ENCODE results near the gene CDC42BPA. TPM values are rescaled to one million over a fixed set of nuclear protein-coding genes. Genes with fewer than 3 reads are reported as not detected.

The CDC42BPA gene
- polyA plus RNA-seq, 12 donors: 27.0 to 36.2 (median 31.8) TPM; not detected in 1

- DNase-seq: no peak
Measured at GRCh38 chr1:227335242-227336020, 17.1 kb upstream of the CDC42BPA start.

GRCh38 chr1:227333423-227333822, 15.1 kb upstream of the CDC42BPA start:
- no peak for DNase-seq

GRCh38 chr1:227330279-227331076, 12.2 kb upstream of the CDC42BPA start:
- DNase-seq: no peak

DNA sequence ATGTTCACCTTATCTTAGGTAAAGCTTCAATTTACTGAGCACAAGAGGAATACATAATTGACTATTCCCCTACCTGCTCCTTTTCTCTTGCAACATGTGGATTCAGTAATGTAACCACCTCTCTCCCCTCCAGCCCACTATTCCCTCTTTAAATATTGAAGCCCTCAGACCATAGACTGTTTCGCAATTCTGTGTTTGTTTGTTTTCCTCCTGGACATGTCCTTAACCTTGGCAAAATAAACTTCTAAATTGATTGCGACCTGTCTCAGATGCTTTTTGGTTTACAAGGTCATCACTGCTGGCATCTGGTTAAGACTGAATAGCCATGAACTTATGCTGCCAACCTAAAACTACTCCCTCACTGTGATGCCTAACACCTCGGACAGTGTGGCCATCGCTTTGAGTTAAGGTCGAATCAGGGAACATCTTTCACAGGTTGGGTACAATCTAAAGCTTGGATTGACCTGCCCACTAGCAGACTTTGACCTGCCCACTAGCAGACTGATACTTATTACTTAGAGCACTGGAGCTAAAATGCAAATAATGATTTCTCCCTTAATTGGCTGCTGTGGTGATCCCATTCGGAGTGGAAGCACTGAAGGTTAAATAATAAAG, 10.2 kb upstream of the CDC42BPA start:
- no peak for DNase-seq

GRCh38 chr1:227325156-227325555, 6.9 kb upstream of the CDC42BPA start:
- DNase-seq: no peak

DNA sequence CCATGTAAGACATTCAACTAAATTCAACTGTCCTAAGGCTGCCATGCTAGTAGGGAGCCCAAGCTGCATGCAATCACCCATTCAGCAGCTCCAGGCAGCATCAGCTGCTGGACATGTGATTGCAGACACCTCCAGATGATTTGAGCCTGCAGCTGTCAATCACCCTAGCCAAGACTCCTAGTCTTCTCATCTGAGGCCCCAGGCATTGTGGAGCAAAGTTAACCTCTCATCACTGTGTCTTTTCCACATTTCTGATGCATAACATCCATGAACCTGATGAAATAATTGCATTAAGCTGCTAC, 5.6 kb upstream of the CDC42BPA start:
- no peak for DNase-seq

DNA sequence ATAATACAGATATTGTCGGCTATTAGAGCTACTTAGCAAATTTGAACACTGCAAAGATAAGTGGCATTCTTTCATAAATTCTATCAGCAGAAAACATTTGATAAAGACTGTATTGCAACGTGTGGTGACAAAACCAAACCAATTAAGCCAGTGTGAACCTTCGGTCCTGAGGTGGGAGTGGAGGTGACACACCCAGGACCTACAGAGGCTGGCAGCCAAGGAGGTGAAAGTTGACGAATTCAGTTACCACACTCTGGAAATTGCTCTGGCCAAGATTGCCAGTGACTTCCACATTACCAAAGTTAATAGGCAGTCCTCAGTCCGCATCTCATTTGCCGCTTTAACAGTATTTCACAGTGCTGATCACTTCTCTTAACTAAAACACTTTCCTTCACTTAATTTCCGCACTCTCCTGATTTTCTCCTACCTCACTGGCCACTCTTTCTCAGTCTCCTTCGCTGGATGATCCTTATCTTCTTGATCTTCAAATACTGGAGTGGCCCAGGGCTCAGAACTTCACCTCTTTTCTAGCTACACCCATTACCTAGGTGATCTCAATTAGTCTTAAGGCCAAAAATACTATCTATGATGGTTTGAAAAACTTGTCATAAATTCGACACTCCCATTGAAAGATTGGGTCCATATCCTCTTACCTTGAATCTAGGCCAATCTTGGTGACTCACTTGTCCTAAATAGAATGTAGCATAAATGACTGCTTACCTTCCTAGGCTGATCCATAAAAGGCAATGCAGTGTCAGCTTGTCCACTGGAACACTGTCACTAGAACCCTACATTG, 5.1 kb upstream of the CDC42BPA start:
- no peak for DNase-seq

DNA sequence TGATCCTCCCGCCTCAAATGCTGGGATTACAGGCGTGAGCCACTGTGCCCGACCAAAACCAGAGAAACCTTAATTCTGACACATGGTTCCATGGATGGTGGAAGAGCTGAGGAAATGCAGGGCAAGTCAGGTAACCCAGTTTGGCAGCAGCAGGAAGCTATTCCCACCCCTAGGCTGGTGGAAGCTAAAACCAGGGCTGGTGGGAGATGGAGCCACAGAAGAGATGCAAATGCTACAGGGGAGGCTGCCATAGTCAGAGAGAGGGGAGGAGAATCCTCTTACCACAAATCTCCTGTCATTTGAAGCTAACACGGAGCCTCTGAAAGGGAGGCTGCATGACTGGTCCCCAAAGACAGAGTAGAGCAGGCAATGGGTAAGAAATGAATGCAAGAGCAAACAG, 4.1 kb upstream of the CDC42BPA start:
- no peak for DNase-seq

- no peak for DNase-seq
Measured at GRCh38 chr1:227321035-227321434, 2.7 kb upstream of the CDC42BPA start.

DNA sequence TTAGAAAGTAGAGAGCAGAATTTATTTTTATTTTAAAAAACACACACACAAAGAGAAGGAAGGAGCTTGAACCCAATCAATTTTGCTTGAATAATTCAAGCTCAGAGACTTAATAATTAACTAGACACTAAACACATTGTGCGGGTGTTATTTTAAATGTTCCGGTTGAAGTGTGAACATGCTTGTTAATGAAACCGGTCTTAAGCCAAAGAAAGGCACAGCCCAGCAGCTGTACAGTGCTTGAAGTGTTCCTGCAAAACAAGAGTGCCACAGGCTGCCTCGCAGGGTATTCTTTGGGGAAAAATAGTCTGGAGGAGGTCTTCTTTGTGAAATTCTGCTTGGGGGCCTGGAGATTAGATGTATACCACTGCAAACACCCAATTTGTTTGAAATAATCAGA, 2.2 kb upstream of the CDC42BPA start:
- DNase-seq: no peak

DNA sequence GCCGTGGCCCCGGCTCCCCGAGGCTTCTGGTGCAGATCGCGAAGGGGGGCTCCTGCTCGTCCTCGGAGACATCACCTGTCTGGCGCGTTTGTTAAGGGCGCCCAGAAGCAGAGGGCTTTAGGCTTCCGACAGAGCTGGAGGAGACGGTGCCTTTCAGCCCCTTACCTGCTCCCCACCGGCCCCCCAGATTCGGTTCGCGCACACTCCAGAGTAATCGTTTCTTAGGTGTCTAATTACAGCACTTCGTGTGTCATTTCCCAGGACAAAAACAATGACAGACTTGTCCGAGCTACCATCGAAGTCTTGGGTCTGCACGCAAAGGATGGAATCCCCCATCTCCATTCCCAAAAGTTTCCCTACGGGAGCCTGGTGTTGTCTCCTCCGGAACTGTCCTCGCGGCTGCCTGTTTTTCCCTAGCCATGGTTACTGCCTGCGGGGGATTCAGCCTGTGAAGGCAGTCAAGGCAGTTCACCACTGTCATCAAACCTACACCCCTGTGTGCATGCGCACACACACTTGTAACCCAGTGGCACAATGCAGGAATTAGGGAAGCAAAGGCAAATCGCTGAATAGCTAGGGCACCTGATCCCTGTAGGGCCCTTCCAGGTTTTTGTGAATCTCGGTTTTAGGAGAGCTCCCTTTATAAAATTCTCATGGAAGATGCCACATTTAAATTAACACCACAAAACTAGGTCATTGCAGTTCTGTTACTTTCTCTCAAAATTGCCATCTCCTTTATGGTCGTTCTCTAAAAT, 738 bp upstream of the CDC42BPA start:
- peak; percentile 55 for DNase-seq

- DNase-seq: peak; percentile 71
Measured at GRCh38 chr1:227317523-227318015, 723 bp downstream of the CDC42BPA start.

GRCh38 chr1:227317011-227317451, 1.3 kb downstream of the CDC42BPA start:
- DNase-seq: no peak

DNA sequence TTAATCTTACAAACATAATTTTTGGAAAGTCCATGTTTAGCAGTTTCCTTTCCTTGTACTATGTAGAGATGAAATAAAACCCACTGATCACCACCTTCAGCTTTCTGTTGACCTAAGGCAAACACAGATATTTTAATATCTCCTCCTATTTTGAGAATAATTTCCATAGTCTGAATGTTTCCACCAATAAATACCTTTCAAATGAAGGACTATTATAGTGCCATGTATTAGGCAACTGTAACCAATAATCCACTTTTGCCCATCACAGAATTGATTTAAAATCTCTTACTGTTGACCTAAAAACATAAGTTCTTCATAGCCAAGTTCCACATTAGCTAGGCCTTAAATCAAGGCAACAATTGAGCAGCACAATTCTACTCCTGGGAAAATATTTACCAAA, 1.8 kb downstream of the CDC42BPA start:
- no peak for DNase-seq

- peak; percentile 48 for DNase-seq
Measured at GRCh38 chr1:227315629-227316346, 2.5 kb downstream of the CDC42BPA start.

- no peak for DNase-seq
Measured at GRCh38 chr1:227314014-227314848, 4.1 kb downstream of the CDC42BPA start.

DNA sequence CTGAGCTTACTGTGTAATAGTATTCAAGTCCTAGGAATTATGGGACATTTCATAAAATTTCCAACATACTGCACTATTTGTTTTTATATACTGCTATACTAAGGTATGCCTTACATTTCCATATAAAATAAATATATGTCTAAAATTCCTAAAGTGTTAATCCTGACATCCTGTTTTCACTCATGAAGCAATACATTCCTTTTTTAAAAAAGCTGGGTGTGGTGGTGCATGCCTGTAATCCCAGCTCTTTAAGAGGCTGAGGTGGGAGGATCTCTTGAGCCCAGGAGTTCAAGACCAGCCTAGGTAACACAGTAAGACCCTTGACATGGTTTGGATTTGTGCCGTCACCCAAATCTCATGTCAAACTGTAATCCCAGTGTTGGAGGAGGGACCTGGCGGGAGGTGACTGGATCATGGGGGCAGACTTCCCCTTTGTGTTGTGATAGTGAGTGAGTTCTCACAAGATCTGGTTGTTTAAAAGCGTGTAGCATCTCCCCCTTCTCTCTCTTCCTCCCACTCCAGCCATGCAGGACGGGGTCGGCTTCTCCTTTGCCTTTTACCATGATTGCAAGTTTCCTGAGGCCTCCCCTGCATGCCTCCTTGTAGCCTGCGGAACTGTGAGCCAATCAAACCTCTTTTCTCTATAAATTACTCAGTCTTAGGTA, 5.8 kb downstream of the CDC42BPA start:
- no peak for DNase-seq

DNA sequence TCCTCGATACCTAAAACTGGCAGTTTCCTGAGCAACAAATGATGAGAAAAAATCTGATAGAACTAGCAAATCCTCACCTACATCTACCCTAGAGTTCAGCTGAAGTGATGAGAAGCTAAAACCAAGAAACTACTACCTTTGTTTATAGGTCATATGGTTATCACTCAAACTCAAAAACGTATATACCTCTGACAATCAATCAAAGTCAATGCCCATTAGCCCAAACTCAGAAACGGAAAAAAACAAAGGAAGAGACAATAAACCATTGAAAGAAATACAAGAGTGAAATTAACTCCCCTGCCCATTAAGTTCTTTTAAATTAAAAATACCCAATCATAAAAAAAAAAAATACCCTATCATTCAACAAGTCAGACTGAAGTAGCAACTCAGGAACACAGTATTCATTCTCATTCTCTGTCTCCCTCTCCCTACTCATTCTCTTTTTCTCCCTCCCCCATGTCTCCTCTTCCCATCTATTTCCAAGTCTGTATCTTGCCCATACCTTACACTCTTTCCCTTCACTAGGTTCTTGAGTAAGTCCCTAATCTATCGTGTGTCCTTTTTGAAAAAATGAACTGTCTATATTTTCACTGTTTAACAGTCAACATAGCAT, 6.8 kb downstream of the CDC42BPA start:
- no peak for DNase-seq
